PC-3 (cell line): ENCODE data around the gene TMTC1.

ENCODE experiments used
- CTCF ChIP-seq: fragments of 300-600 bp; sonication (generic); conservative IDR thresholded peaks from 2 replicates; pipeline ENCODE4 v1.5.1; 2017; ENCODE audit warnings: antibody characterized with exemption, low read depth, mild to moderate bottlenecking, low read length
- EZH2phosphoT487 ChIP-seq: fragments of 300-600 bp; sonication (generic); IDR thresholded peaks from 2 replicates; pipeline ENCODE4 v1.6.1; 2018; ENCODE audit warnings: mild to moderate bottlenecking, antibody characterized with exemption, low read length, borderline replicate concordance

GRCh38 chr12:29559198-29559597, 224.5 kb downstream of the TMTC1 start:
- TF ChIP-seq CTCF (no peak), EZH2phosphoT487 (no peak)
